Measurements from ENCODE around the gene GALNT10.

Gene GALNT10

DNA sequence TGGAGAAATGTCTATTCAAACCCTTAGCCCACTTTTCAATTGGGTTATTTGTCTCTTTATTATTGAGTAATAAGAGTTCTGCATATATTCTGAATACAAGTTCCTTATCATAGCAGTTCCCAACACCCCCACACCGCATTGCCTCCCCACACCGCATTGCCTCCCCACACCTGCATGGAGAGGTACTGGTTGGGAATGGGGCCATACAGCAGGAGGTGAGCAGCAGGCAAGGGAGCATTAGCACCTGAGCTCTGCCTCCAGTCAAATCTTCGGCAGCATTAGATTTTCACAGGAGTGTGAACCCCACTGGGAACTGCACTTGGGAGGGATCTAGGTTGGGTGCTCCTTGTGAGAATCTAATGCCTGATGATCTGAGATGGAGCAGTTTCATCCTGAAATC, 244.7 kb downstream of the GALNT10 start:
- Histone ChIP-seq H3K27ac (no peak overlapping the region), H3K9me3 (ENCODE audit: low read depth, low read length) (no peaks in the 10 kb centered on the region), H3K9ac (ENCODE audit: insufficient read length) (no peak overlapping the region), H3K36me3 (ENCODE audit: insufficient read depth, low read length) (peaks cover 49% of the 10 kb centered on the region), H3K4me3 (no peak overlapping the region)
- TF ChIP-seq POLR2AphosphoS5 (IDR thresholded peaks at IDR 0.05; ENCODE audit: borderline replicate concordance, low read depth, low read length) = no peak
- TF ChIP-seq EZH2 (IDR thresholded peaks at IDR 0.05) = no peak
- no peak for TF ChIP-seq FOXP2 (optimal IDR thresholded peaks at IDR 0.05; ENCODE audit: control extremely low read depth, extremely low read length, insufficient read depth)
- no peak for DNase-seq (ENCODE audit: low read depth, low spot score)

DNA sequence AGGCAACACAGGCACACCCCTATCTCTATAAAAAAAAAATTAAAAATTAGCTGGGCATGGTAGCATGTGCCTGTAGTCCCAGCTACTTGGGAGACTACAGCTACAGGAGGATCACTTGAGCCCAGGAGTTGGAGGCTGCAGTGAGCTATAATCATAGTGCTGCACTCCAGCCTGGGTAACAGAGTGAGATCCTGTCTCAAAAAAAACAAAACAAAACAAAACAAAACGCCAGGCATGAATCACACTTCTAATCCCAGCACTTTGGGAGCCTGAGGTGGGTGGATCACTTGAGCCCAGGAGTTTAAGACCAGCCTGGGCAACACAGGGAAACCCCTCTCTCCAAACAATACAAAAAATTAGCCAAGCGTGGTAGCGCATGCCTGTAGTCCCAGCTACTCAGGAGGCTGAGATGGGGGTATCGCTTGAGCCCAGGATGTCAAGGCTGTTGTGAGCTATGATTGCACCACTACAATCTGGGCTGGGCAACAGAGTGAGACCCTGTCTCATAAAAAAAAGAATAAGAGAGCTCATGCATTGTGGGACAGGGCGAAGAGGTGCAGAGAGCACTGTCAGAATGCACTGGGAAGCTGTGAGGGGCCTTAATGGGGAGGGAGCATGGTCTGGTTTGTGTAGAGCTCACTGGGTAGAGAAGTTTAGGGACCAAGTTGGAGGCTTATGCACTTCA, 246.9 kb downstream of the GALNT10 start:
- no peak overlapping the region for H3K9ac ChIP-seq (ENCODE audit: insufficient read length)
- no peak overlapping the region for H3K4me3 ChIP-seq
- TF ChIP-seq EZH2 (IDR thresholded peaks at IDR 0.05) (no peak), POLR2AphosphoS5 (IDR thresholded peaks at IDR 0.05; ENCODE audit: borderline replicate concordance, low read depth, low read length) (no peak), FOXP2 (optimal IDR thresholded peaks at IDR 0.05; ENCODE audit: control extremely low read depth, extremely low read length, insufficient read depth) (no peak)
- H3K36me3 ChIP-seq (ENCODE audit: insufficient read depth, low read length) = peaks cover 59% of the 10 kb centered on the region
- no peak for DNase-seq (ENCODE audit: low read depth, low spot score)
- no peaks in the 10 kb centered on the region for H3K9me3 ChIP-seq (ENCODE audit: low read depth, low read length)
- no peak overlapping the region for H3K27ac ChIP-seq

- H3K36me3 ChIP-seq (ENCODE audit: insufficient read depth, low read length) = peaks cover 51% of the 10 kb centered on the region
- DNase-seq (ENCODE audit: low read depth, low spot score) = no peak
- TF ChIP-seq EZH2 (IDR thresholded peaks at IDR 0.05) (no peak), POLR2AphosphoS5 (IDR thresholded peaks at IDR 0.05; ENCODE audit: borderline replicate concordance, low read depth, low read length) (no peak)
- no peak overlapping the region for H3K4me3 ChIP-seq
- H3K27ac ChIP-seq = no peak overlapping the region
- no peak overlapping the region for H3K9ac ChIP-seq (ENCODE audit: insufficient read length)
- H3K9me3 ChIP-seq (ENCODE audit: low read depth, low read length) = no peaks in the 10 kb centered on the region
These were observed 250.0 kb downstream of the GALNT10 start for GRCh38 chr5:154440540-154440939.

DNA sequence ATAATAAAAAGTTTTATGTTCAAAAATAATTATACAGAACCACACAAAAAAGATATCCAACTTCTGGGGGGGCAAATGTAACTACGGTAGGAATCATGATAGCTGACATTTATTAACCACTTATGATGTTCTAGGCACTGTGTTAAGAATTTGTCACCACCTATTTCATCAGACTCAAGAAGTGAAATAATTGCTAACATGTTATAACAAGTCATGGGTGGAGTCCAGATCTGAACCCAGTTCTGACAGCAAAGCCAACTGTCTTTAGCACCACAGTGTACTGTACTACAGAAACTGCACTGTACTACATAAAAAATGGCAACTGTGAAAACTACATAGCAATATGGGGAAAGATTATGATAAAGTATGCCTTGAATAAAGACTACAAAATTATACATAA, 252.3 kb downstream of the GALNT10 start:
- H3K27ac ChIP-seq = no peak overlapping the region
- H3K9me3 ChIP-seq (ENCODE audit: low read depth, low read length) = no peaks in the 10 kb centered on the region
- no peak overlapping the region for H3K9ac ChIP-seq (ENCODE audit: insufficient read length)
- H3K36me3 ChIP-seq (ENCODE audit: insufficient read depth, low read length) = peaks cover 30% of the 10 kb centered on the region
- no peak overlapping the region for H3K4me3 ChIP-seq
- TF ChIP-seq EZH2 (IDR thresholded peaks at IDR 0.05) (no peak), POLR2AphosphoS5 (IDR thresholded peaks at IDR 0.05; ENCODE audit: borderline replicate concordance, low read depth, low read length) (no peak), FOXP2 (optimal IDR thresholded peaks at IDR 0.05; ENCODE audit: control extremely low read depth, extremely low read length, insufficient read depth) (no peak)
- DNase-seq (ENCODE audit: low read depth, low spot score) = no peak

GRCh38 chr5:154444556-154445421, 254.3 kb downstream of the GALNT10 start:
- Histone ChIP-seq H3K9ac (ENCODE audit: insufficient read length) (peak overlapping the region; percentile 75), H3K9me3 (ENCODE audit: low read depth, low read length) (no peaks in the 10 kb centered on the region), H3K4me3 (peak overlapping the region; percentile 95), H3K27ac (no peak overlapping the region), H3K36me3 (ENCODE audit: insufficient read depth, low read length) (peaks cover 12% of the 10 kb centered on the region; the same call in 1 of the 2 replicates)
- TF ChIP-seq POLR2AphosphoS5 (IDR thresholded peaks at IDR 0.05; ENCODE audit: borderline replicate concordance, low read depth, low read length) (no peak), EZH2 (IDR thresholded peaks at IDR 0.05) (no peak), FOXP2 (optimal IDR thresholded peaks at IDR 0.05; ENCODE audit: control extremely low read depth, extremely low read length, insufficient read depth) (no peak)
- DNase-seq (ENCODE audit: low read depth, low spot score) = no peak

DNA sequence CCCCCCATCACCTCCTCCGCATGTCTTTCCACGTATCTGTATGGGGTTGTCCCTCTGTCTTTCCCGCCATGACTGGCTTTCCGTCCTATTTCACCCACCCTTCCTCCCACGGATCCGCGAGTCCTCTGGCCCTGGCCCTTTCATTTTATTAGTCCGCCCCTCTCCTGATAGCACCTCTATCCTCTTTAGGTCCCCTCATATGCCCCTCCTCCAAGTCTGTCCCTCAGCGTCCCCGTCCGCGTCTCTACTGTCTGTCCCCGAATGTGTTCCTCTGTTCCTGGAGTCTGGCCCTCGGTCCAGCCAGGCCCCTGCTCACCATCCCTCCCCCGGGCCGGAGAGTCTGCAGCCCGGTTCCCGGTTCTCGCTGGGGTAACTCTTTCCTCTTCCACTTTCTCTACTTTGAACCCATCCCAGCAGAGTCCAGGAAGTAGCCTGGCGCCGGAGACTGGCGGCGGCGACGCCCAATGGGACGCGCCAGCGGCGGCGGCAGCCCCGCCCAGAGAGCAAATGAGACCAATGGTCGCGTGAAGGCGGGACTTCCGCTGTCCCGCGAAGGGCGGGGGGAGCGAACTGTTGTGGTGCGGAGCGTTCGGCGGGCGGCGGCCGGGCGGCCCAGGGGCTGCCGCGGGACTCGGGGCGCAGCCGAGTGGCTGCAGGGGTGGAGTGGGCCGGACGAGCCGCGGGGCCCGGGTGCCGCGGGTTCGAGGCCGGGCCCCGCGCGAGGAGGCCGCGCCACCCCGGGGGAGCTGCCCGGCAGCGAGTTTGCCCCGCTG, 255.1 kb downstream of the GALNT10 start, which contains the start of gene SAP30L:
Gene SAP30L, plus strand, starts transcription at position 576 of the 773 bp plus-strand sequence. CDS start 608 bp downstream, outside the sequence.
- TF ChIP-seq POLR2AphosphoS5 (IDR thresholded peaks at IDR 0.05; ENCODE audit: borderline replicate concordance, low read depth, low read length) = peak; percentile 85
- no peak for TF ChIP-seq EZH2 (IDR thresholded peaks at IDR 0.05)
- peak; percentile 41 for TF ChIP-seq FOXP2 (optimal IDR thresholded peaks at IDR 0.05; ENCODE audit: control extremely low read depth, extremely low read length, insufficient read depth)
- Histone ChIP-seq H3K27ac (no peak within 1 kb of the TSS), H3K9ac (ENCODE audit: insufficient read length) (peak within 1 kb of the TSS; percentile 75), H3K4me3 (peak within 1 kb of the TSS; percentile 95), H3K36me3 (ENCODE audit: insufficient read depth, low read length) (peaks cover 6% of the 10 kb centered on the region; the same call in 1 of the 2 replicates), H3K9me3 (ENCODE audit: low read depth, low read length) (no peaks in the 10 kb centered on the region)
- peak; percentile 61 for DNase-seq (ENCODE audit: low read depth, low spot score)

DNA sequence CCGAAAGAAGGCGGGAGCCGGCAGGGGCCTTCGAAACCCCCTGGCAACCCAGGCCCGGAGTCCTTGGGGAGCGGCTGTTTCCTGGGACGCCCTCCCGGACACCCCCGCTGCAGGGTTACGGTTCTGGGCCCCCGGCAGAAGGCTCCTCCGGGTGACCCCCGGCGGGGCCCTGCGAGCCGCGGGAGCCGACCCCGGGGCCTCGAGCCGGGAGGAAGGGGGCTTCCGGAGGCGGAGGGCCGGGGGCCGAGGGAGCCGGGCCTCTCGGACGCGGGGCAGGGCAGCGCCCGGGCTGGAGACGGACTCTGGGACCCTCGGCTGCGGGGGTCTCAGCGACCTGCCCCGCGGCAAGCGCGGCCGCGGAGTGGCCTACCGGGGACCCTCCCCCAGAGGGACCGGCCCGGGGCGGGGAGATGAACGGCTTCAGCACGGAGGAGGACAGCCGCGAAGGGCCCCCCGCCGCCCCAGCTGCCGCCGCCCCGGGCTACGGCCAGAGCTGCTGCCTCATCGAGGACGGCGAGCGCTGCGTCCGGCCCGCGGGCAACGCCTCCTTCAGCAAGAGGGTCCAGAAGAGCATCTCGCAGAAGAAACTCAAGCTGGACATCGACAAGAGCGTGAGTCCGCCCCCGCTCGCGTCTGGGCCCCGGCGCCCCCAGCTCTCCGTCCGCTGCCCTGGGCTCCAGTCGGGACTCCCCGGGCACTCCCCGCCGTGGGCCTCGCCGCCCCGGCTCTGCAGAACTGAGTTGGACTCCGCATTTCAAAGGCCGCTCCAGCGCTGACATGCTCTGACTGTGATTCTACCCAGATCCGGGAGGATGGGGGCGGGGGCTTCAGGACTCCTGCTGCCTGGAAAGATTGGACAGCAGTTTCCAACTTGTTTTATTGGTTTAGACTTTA, 255.9 kb downstream of the GALNT10 start:
- no peak for DNase-seq (ENCODE audit: low read depth, low spot score)
- Histone ChIP-seq H3K9me3 (ENCODE audit: low read depth, low read length) (no peaks in the 10 kb centered on the region), H3K36me3 (ENCODE audit: insufficient read depth, low read length) (peaks cover 7% of the 10 kb centered on the region; the same call in 1 of the 2 replicates), H3K9ac (ENCODE audit: insufficient read length) (peak overlapping the region; percentile 67), H3K4me3 (peak overlapping the region; percentile 95), H3K27ac (no peak overlapping the region)
- TF ChIP-seq EZH2 (IDR thresholded peaks at IDR 0.05) = no peak

Measured in SK-N-MC (cell line).